T47D (cell line): Measurements from ENCODE around the gene MAP3K13.

Experiments used
- DNase-seq, 2 experiments: peaks; one replicate each; pipeline versions ENCODE4 v3.0.0 to v3.0.0-alpha.2; 2011 to 2012; ENCODE audit warnings: low read depth in 1 of 2, low spot score in 1 of 2
- JUND ChIP-seq: IDR thresholded peaks from 2 replicates; pipeline ENCODE4 v1.6.1; 2012; ENCODE audit warnings: low read depth
- in situ Hi-C: cut with HindIII; loops from 2 replicates; pipeline ENCODE4 v1.10.0; 2016; ENCODE audit warnings: low sequenced_read_pairs, low pct_unique_long_range_greater_than_20kb

Gene MAP3K13, protein sequence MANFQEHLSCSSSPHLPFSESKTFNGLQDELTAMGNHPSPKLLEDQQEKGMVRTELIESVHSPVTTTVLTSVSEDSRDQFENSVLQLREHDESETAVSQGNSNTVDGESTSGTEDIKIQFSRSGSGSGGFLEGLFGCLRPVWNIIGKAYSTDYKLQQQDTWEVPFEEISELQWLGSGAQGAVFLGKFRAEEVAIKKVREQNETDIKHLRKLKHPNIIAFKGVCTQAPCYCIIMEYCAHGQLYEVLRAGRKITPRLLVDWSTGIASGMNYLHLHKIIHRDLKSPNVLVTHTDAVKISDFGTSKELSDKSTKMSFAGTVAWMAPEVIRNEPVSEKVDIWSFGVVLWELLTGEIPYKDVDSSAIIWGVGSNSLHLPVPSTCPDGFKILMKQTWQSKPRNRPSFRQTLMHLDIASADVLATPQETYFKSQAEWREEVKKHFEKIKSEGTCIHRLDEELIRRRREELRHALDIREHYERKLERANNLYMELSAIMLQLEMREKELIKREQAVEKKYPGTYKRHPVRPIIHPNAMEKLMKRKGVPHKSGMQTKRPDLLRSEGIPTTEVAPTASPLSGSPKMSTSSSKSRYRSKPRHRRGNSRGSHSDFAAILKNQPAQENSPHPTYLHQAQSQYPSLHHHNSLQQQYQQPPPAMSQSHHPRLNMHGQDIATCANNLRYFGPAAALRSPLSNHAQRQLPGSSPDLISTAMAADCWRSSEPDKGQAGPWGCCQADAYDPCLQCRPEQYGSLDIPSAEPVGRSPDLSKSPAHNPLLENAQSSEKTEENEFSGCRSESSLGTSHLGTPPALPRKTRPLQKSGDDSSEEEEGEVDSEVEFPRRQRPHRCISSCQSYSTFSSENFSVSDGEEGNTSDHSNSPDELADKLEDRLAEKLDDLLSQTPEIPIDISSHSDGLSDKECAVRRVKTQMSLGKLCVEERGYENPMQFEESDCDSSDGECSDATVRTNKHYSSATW

GRCh38 chr3:185362850-185363661 is at the start of gene MAP3K13:
Gene MAP3K13 (plus strand): TSS chr3:185363136. CDS start chr3:185428582, 65,446 bp downstream.
- peak; percentile 89 to 100 for DNase-seq
- in situ Hi-C loops, result no loop called here
- no peak for TF ChIP-seq JUND

DNA sequence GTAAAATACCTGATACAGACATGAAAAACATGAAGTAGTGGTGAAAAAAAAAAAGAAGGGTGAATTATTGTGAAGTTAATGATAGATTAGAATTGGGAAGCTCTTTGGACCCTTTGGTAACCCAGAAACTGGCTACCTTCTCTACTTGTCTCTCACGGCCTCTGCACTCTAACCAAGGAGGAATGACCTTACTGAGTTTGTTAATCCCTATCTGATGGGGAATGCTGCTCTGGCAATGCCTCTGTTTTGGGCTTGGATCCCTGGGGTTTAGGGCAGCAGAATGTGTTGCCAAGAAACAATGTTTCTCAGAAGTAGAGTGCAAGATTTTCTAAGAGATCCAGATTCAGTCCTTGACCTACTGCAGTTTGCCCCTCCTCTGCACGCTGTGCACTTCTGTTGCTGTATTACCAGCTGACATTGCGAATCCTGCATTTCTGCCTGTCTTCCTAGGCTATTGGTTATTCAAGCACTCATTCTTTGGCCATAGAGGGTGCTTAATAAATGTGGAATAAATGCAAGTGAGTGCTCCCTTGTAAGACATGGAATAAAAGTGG is 49.2 kb upstream of the MAP3K13 start:
- DNase-seq, result no peak
- in situ Hi-C loops, result no loop called here
- no peak for TF ChIP-seq JUND

GRCh38 chr3:185316740-185317412 is 46.1 kb upstream of the MAP3K13 start:
- no peak for TF ChIP-seq JUND
- no peak for DNase-seq
- in situ Hi-C loops, result no loop called here

GRCh38 chr3:185317674-185318073 is 45.3 kb upstream of the MAP3K13 start:
- in situ Hi-C loops, result no loop called here
- no peak for DNase-seq
- no peak for TF ChIP-seq JUND

DNA sequence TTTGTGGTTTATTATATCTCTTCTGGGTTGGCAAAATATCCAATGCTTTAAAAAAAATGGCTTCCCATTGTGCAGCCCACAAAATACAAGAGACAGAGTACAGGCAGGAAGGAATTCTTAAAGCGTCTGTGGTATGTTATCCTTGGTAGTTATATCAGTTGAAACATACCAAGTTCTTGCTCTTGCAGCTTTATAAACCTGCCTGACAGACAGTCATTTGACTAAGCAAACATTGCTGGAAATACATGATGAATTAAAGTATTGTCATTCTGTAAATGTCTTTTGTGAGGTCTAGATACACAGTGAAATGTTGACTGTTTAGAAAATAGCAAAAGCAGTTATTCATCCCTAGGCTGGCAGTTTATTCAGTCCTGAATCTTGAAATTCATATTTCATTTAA is 44.8 kb upstream of the MAP3K13 start:
- in situ Hi-C loops, result no loop called here
- peak in 1 of 2 experiments; percentile 68 for DNase-seq
- no peak for TF ChIP-seq JUND

GRCh38 chr3:185319801-185320200 is 43.1 kb upstream of the MAP3K13 start:
- DNase-seq, result no peak
- in situ Hi-C loops, result no loop called here
- no peak for TF ChIP-seq JUND

- no peak for TF ChIP-seq JUND
- in situ Hi-C loops, result no loop called here
- no peak for DNase-seq
Measured at GRCh38 chr3:185320949-185321348, 42.0 kb upstream of the MAP3K13 start.

DNA sequence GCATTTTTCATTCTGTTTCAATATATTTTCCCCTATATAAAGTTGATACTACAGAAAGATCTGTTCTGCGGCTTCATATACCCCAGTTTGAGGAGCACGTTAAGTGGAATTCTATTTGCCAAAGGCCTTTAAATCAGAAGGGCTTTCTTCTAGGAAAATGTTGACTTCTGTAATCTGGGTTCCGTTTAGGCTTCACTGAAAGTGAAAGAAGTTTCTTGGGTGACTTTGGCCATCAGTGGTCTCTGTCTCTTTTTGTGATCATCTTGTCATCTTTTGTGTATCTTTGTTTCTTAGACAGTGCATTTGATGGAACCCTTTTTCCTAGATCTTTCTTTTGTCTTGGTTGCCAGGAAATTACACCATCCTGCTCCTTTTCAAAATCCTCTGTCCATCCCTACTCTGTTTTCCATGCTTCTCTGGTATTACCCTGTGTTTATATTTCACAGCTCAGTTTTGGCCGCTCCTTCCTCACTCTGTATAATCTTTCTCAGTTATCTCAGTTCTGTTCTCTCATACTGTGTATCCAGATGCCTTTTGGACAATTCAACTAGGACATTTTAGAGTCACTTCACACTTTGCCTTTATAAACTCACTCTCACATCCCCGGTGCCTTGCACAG is 40.7 kb upstream of the MAP3K13 start:
- TF ChIP-seq JUND, result no peak
- in situ Hi-C loops, result no loop called here
- DNase-seq, result no peak

- in situ Hi-C loops, result no loop called here
- peak in 1 of 2 experiments; percentile 40 for DNase-seq
- no peak for TF ChIP-seq JUND
Measured at GRCh38 chr3:185325946-185326791, 36.8 kb upstream of the MAP3K13 start.

- no peak for TF ChIP-seq JUND
- in situ Hi-C loops, result no loop called here
- DNase-seq, result no peak
Measured at GRCh38 chr3:185327062-185327461, 35.9 kb upstream of the MAP3K13 start.
